ENCODE results near the gene LPP.

- no peak for TF ChIP-seq EZH2 (IDR thresholded peaks at IDR 0.05; ENCODE audit: low read depth)
- TF ChIP-seq CTCF (conservative IDR thresholded peaks at IDR 0.05), result no peak
Measured at GRCh38 chr3:188706599-188706998, 552.6 kb downstream of the LPP start.

Measured in PC-9 (cell line).